Muscle layer of duodenum (tissue), 2 donors: ENCODE data around the gene BRD1.

Experiments
- H3K27ac ChIP-seq: one replicate; pipeline ENCODE4 v1.7.0; 2013; ENCODE audit warnings: mild to moderate bottlenecking, low read length
- H3K27me3 ChIP-seq: one replicate; pipeline ENCODE4 v1.7.0; 2013; ENCODE audit warnings: low read depth, mild to moderate bottlenecking, control low read depth, low read length
- H3K36me3 ChIP-seq, 2 donors: one replicate each; pipeline ENCODE4 v1.7.0; 2013; ENCODE audit warnings: low read length in 2 of 2, control low read depth in 1 of 2, mild to moderate bottlenecking in 1 of 2; ENCODE audit not compliant: insufficient read depth in 2 of 2, control insufficient read depth in 1 of 2
- H3K4me1 ChIP-seq, 2 donors: one replicate each; pipeline ENCODE4 v1.7.0; 2013; ENCODE audit warnings: low read length in 2 of 2, mild to moderate bottlenecking in 2 of 2, control low read depth in 1 of 2, moderate library complexity in 1 of 2; ENCODE audit not compliant: insufficient read depth in 2 of 2, control insufficient read depth in 1 of 2
- H3K4me3 ChIP-seq, 2 donors: one replicate each; pipeline ENCODE4 v1.7.0; 2013; ENCODE audit warnings: low read length in 2 of 2, low read depth in 1 of 2, mild to moderate bottlenecking in 1 of 2
- H3K9me3 ChIP-seq, 2 donors: one replicate each; pipeline ENCODE4 v1.7.0; 2013; ENCODE audit warnings: low read length in 2 of 2, control low read depth in 1 of 2, mild to moderate bottlenecking in 1 of 2; ENCODE audit not compliant: control insufficient read depth in 1 of 2
- donor health status: healthy.

The BRD1 gene

DNA sequence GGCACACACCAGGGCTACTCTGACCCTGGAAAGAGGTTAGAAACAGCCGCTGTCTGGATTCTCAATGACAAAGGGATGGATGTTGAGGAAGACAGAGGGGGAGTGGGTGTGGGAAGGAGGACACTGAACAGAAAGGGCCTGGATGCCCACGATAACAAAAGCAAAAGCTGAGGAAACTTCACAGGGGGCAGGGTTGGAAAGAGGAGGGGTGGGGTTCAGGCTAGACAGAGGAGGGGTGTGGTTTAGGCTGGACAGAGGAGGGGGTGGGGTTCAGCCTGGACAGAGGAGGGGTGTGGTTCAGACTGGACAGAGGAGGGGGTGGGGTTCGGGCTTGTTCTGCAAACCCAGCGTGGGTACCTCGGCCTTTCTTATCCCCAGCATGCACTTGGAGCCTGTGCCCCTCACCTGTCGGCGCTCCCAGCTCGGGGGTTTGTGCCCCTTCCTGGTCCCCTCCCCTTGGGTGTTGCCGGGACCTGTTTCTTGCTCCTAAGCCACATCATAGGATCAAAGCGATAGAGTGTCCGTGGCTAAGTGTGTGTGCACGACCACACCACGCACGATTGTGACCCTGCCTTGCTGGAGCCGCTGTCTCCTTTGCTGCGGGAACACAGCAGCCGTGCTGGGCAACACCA lies 75.6 kb downstream of the BRD1 start:
- Histone ChIP-seq H3K9me3 (peaks cover 6 to 7% of the 10 kb centered on the region in 2 donors), H3K36me3 (no peaks in the 10 kb centered on the region), H3K27me3 (no peaks in the 10 kb centered on the region), H3K27ac (no peak overlapping the region), H3K4me3 (no peak overlapping the region), H3K4me1 (no peaks in the 10 kb centered on the region)

DNA sequence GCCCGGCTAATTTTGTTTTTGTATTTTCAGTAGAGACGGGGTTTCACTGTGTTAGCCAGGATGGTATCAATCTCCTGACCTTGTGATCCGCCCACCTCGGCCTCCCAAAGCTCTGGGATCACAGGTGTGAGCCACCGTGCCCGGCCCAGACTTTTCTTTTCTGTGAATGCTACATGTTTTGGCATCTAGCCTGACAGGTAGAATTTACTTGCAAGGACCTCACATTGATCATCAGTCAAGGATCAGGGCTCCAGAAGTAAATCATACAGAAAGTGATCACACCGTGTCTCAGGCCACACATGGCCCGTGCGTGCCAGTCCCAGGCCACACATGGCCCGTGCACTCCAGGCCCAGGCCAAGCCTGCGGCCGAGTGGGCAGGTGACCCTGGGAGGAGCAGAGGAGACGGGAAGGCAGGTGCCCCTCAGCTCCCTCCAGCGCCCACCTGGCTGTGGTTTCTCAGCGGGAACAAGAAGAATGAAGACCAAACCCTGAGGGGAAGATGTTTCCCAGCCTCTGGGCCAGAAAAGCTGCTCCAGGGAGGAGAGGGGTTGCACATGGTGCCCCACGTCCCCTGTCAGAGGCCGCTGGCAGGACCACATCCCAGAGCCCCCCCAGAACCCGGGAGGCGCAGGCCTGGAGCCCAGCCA lies 76.2 kb downstream of the BRD1 start:
- peaks cover 7 to 10% of the 10 kb centered on the region in 2 donors for H3K9me3 ChIP-seq
- H3K27me3 ChIP-seq = no peaks in the 10 kb centered on the region
- no peak overlapping the region for H3K4me3 ChIP-seq
- no peaks in the 10 kb centered on the region for H3K4me1 ChIP-seq
- no peak overlapping the region for H3K27ac ChIP-seq
- no peaks in the 10 kb centered on the region for H3K36me3 ChIP-seq

DNA sequence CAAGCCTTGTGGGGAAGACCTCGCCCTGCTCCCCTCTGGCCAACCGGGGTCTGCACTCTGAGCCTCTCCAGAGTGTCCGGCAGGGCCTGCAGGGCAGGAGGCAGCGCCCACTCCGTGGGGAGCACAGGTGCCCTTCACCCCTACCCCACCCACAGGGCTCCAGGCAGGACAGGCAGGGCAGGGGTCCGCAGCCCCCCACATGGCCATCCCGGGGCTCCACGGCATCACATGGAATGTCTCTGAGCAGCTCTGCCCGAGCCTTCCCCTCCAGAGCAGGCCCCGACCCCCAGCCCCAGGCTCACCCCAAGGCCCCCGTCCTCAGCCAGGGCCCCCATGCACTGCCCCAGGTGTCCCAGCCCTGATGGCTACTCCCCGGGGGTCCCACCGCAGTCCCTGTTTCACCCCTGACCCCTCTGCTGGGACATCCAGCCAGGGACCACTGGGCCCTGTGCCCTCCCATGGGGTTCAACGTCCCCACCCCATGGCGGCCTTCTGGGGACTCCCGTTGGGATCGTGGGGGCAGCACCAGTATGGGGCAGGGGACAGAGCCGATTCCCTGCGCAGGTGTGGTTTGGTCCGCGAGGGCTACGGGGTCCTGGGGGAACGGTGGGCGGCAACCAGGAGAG lies 77.7 kb downstream of the BRD1 start:
- Histone ChIP-seq H3K27ac (no peak overlapping the region), H3K9me3 (peaks cover 10 to 15% of the 10 kb centered on the region in 2 donors), H3K4me1 (no peaks in the 10 kb centered on the region), H3K27me3 (no peaks in the 10 kb centered on the region), H3K4me3 (no peak overlapping the region), H3K36me3 (no peaks in the 10 kb centered on the region)

DNA sequence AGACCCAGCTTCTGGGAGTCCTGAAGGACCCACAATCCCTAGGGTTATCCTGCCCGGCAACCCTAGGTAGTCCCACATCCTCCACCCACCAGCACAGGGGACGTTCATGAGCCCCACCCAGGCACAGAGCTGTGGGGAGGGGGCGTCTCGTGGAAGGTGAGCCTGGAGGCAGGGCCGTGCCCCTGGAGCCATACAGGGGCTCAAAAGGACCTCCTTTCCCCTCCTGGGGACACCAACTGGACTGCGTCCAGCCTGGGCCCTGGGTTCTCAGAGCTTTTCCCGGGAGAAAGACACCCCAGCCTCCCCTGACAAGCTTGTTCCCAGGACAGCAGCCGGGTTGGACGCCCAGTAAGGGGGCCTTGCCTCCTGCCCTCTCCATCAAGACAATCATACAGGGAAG lies 78.4 kb downstream of the BRD1 start:
- Histone ChIP-seq H3K4me3 (no peak overlapping the region), H3K9me3 (peaks cover 13 to 19% of the 10 kb centered on the region in 2 donors), H3K4me1 (no peaks in the 10 kb centered on the region), H3K36me3 (no peaks in the 10 kb centered on the region), H3K27ac (no peak overlapping the region), H3K27me3 (no peaks in the 10 kb centered on the region)

DNA sequence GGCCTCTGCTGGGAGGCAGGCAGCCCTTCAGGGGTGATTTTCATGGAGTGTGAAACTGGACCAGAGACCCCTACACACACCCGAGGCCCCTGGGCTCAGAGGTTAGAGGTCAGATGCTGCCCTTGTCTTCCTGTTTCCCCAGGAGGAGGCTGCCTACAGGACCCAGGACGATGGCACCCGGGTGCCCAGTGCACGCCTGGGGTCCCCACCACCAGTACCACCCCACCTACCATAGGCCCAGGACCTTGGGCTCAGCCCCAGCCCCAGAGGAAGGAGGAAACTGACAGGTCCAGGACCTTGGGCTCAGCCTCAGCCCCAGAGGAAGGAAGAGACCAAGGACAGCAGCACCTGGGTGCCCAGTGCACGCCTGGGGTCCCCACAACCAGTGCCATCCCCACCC lies 79.2 kb downstream of the BRD1 start:
- no peaks in the 10 kb centered on the region for H3K4me1 ChIP-seq
- H3K4me3 ChIP-seq = no peak overlapping the region
- no peaks in the 10 kb centered on the region for H3K27me3 ChIP-seq
- peaks cover 13 to 19% of the 10 kb centered on the region in 2 donors for H3K9me3 ChIP-seq
- no peaks in the 10 kb centered on the region for H3K36me3 ChIP-seq
- H3K27ac ChIP-seq = no peak overlapping the region

DNA sequence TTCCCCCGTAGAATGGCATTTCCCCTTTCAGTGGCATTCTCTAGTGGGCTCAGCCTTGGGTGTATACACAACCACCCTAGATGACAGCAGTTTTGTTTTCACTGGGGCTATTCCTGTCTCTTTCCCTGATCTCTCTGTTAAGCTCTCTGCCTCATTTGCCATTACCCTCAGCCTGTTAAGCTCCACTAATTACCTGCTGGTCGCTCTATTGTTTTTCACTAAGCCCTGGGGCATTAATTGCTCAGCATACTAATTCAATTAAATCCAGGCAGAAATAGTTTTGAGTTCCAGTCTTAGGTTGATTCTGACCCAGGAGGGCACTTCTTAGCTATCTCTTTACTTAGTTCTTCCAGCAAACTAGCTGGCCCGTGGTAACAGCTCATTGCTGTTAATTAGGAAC lies 80.0 kb downstream of the BRD1 start:
- no peaks in the 10 kb centered on the region for H3K4me1 ChIP-seq
- no peak overlapping the region for H3K4me3 ChIP-seq
- peaks cover 13 to 22% of the 10 kb centered on the region in 2 donors for H3K9me3 ChIP-seq
- H3K27ac ChIP-seq = no peak overlapping the region
- no peaks in the 10 kb centered on the region for H3K27me3 ChIP-seq
- no peaks in the 10 kb centered on the region for H3K36me3 ChIP-seq

DNA sequence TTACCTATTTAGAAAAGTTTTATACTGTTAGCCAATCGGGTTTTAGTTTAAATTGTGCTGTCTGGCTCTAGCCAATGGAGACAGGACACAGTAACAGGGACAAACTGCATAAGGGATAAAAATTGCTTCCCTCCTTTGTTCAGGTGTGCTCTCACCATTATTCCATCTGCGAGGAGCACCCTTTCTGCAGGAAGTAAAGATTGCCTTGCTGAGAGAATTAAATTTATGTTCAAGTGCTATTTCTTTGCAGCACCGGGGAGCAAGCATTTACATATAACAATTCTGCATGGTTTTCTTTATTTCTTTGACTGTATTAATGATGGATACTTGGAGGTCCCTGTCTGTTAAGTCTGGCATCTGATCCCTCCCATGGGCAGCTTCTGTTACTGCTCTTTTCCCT lies 80.5 kb downstream of the BRD1 start:
- peaks cover 13 to 22% of the 10 kb centered on the region in 2 donors for H3K9me3 ChIP-seq
- H3K36me3 ChIP-seq = no peaks in the 10 kb centered on the region
- no peak overlapping the region for H3K4me3 ChIP-seq
- H3K27ac ChIP-seq = no peak overlapping the region
- no peaks in the 10 kb centered on the region for H3K4me1 ChIP-seq
- no peaks in the 10 kb centered on the region for H3K27me3 ChIP-seq

DNA sequence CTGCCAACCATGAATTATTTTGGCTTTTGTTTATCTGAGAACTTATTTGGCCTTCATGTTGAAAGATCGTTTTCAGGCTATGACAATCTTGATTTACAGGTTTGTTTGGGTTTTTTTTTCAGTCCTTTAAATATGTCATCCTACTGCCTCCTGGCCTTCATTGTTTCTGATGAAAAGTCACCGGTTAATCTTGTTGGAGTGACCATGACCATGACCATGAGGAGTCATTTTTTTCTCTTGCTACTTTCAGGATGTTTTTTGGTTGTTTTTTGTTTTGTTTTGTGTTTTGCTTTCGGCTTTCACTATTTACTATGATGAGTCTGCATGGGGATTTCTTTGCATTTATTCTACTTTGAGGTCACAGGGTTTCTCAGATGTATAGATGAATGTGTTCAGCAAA lies 81.6 kb downstream of the BRD1 start:
- Histone ChIP-seq H3K4me1 (no peaks in the 10 kb centered on the region), H3K27ac (no peak overlapping the region), H3K4me3 (no peak overlapping the region), H3K36me3 (no peaks in the 10 kb centered on the region), H3K9me3 (peaks cover 13 to 22% of the 10 kb centered on the region in 2 donors), H3K27me3 (no peaks in the 10 kb centered on the region)

DNA sequence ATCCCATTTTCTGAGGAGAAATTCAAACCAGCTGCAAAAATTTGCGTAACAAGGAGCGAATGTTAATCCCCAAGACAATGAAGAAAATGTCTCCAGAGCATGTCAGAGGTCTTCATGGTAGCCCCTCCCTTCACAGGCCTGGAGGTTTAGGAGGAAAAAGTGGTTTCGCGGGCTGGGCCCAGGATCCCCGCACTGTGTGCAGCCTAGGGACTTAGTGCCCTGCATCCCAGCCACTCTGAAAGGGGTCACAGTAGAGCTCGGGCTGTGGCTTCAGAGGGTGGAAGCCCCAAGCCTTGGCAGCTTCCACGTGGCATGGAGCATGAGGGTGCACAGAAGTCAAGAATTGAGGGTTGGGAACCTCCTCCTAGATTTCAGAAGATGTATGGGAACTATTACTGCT lies 87.4 kb downstream of the BRD1 start:
- Histone ChIP-seq H3K9me3 (peaks cover 6 to 12% of the 10 kb centered on the region in 2 donors), H3K4me1 (no peaks in the 10 kb centered on the region), H3K27me3 (peaks cover 5% of the 10 kb centered on the region), H3K4me3 (no peak overlapping the region), H3K27ac (no peak overlapping the region), H3K36me3 (no peaks in the 10 kb centered on the region)

DNA sequence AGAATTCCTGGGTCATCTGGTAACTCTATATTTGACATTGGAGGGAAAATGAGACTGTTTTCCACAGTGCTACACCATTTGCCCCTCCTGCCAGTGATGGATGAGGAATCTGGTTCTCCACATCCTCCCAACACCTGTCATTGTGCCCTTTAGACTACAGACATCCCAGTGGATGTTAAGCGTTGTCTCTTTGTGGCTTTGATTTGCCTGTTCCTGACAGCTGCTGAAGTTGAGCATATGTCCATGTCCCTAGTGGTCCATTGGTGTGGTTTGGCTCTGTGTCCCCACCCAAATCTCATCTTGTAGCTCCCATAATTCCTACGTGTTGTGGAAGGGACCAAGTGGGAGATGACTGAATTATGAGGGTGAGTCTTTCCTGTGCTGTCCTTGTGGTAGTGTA lies 88.5 kb downstream of the BRD1 start:
- Histone ChIP-seq H3K9me3 (peaks cover 0 to 7% of the 10 kb centered on the region in 2 donors), H3K4me1 (no peaks in the 10 kb centered on the region), H3K36me3 (no peaks in the 10 kb centered on the region), H3K27ac (no peak overlapping the region), H3K27me3 (peaks cover 5% of the 10 kb centered on the region), H3K4me3 (no peak overlapping the region)

DNA sequence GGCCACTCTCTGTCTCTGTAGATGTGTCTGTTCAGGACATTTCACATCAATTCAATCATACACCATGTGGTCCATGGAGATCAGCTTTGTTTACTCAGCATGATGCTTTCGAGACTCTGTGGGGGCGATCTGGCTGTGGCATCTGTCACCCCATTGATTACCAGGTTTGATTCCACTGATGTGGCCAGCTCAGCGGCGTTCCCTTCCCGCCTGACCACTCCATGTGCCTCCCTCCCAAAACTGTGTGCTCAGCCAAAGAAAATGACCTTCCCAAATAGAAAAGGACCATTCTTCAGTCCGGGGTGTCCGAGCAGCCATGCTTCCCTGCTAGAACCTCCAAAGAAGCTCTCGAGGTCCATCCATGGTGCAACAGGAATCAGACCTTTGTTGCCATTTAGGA lies 89.1 kb downstream of the BRD1 start:
- Histone ChIP-seq H3K36me3 (no peaks in the 10 kb centered on the region), H3K27ac (no peak overlapping the region), H3K9me3 (peaks cover 0 to 7% of the 10 kb centered on the region in 2 donors), H3K4me3 (no peak overlapping the region), H3K4me1 (no peaks in the 10 kb centered on the region), H3K27me3 (peaks cover 5% of the 10 kb centered on the region)
